ENCODE results near the gene KDM1A. TPM values are rescaled to one million over a fixed set of nuclear protein-coding genes. Genes with fewer than 3 reads are reported as not detected.

KDM1A gene
- total and polyA plus RNA-seq, 9 of the 15 experiments (the other 6 are each of a cell fraction or from before 2014, with no cell fraction given): 59.2 to 181 (median 168) TPM

- TF ChIP-seq NR3C1 (CRISPR knock-in tag; IDR thresholded peaks at IDR 0.05): peak; percentile 67; the same call in 1 of the 2 replicates
- TF ChIP-seq SMARCA5 (IDR thresholded peaks at IDR 0.05): no peak
- TF ChIP-seq TCF7L2 (IDR thresholded peaks at IDR 0.05; ENCODE audit: low read depth, low read length): no peak
- TF ChIP-seq RFX5 (IDR thresholded peaks at IDR 0.05; ENCODE audit: low read depth, low read length): no peak
- TF ChIP-seq DEAF1 (CRISPR knock-in tag; IDR thresholded peaks at IDR 0.05): no peak; the same call in 1 of the 2 replicates
- peak; percentile 92 for TF ChIP-seq FUS (optimal IDR thresholded peaks at IDR 0.05; ENCODE audit: low read depth, low read length)
- TF ChIP-seq SMAD3 (CRISPR knock-in tag; conservative IDR thresholded peaks at IDR 0.05): peak; percentile 3; the same call in 1 of the 2 replicates
- no peak for TF ChIP-seq GABPB2 (CRISPR knock-in tag; conservative IDR thresholded peaks at IDR 0.05)
- TF ChIP-seq MCM7 (IDR thresholded peaks at IDR 0.05): no peak
- peak; percentile 93 for TF ChIP-seq ATF7 (IDR thresholded peaks at IDR 0.05)
- peak; percentile 59 for TF ChIP-seq NCOA4 (IDR thresholded peaks at IDR 0.05; ENCODE audit: partially characterized antibody)
- TF ChIP-seq CBX8 (IDR thresholded peaks at IDR 0.05; ENCODE audit: borderline replicate concordance, extremely low read depth, low read depth, low read length, poor library complexity, severe bottlenecking): no peak
- TF ChIP-seq SNAPC5 (CRISPR knock-in tag; IDR thresholded peaks at IDR 0.05): no peak
- TF ChIP-seq NRF1 (conservative IDR thresholded peaks at IDR 0.05 in 1 of 2, IDR thresholded peaks at IDR 0.05 in 1 of 2): peak; percentile 95 to 96
- TF ChIP-seq ZNF318 (IDR thresholded peaks at IDR 0.05; ENCODE audit: borderline replicate concordance in 1 of 2, low read depth in 1 of 2): no peak
- peak; percentile 91 to 98 for TF ChIP-seq MAZ (CRISPR knock-in tag; conservative IDR thresholded peaks at IDR 0.05 in 1 of 2, IDR thresholded peaks at IDR 0.05 in 1 of 2)
Measured at GRCh38 chr1:23019094-23019862, at the start of gene KDM1A (continued).

Data from K562 (cell line).